Activated CD4-positive, alpha-beta T cell treated with anti-CD3 and anti-CD28 coated beads, Interleukin-2, Interleukin-6, amounts not matched to agents 100 ng/mL and 50 ng/mL, durations not matched to agents 16 hours and 8 hours (primary cell): ENCODE results near the gene ASCC1.
"Not testable (repeated sequence)": the region's sequence is repeated elsewhere in the genome, so short reads cannot be mapped to it uniquely, and the experiment has no call there.

ENCODE experiments used
- DNase-seq: peaks from one replicate; pipeline ENCODE4 v3.0.0-alpha.2; 2020

The ASCC1 gene, protein sequence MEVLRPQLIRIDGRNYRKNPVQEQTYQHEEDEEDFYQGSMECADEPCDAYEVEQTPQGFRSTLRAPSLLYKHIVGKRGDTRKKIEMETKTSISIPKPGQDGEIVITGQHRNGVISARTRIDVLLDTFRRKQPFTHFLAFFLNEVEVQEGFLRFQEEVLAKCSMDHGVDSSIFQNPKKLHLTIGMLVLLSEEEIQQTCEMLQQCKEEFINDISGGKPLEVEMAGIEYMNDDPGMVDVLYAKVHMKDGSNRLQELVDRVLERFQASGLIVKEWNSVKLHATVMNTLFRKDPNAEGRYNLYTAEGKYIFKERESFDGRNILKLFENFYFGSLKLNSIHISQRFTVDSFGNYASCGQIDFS

DNA sequence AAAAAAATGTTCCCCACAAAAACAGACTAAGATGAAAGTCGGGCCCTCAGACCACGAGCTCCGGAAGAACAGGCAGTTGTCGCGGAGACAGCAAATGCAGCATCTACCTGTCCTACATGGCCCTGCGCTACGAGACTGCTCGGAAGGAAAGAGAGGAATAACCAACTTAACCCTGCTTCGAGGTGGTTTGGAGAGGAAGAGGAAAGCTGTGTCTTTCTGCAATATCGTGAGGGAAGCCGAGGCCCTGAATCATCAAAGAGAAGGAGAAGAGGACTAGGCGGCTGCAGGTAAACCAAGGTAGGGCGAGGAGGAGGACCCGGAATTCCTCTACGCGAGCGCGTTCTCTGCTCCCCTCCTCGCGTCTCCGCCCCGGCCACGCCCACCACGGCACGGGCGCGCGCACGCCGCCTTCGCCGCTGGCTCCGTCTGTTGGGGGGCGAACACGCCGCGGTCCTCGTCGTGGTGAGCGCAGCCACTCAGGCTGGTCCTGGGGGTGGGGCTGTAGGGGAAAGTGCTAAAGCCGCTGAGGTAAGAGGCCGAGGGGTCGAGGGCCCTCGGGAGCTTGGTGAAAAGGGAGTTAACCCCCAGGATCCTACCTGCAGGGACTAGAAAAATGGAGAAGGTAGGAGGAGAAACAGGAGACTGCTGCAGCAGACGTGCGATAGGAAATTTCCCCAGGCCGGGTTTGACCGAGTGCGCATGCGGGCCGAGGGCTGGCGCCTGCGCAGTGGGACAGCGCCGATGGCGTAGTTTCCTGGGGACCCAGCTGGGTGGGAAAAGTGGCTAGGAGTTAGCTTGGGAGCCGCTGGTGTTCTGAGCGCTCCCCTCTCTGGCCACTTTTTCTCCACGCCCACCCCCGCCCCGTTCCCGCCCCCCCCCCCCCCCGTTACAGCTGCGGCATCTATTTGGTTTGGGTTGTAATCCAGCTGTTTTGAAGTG lies at the start of gene ASCC1, which contains the start of gene ANAPC16:
Gene ASCC1, minus strand, starts transcription at position 666 of the 939 bp plus-strand sequence. CDS start 2,978 bp downstream, outside the sequence.
Gene ANAPC16, plus strand, starts transcription at position 402 of the 939 bp plus-strand sequence. CDS start 7,903 bp downstream, outside the sequence.
- peak; percentile 96 for DNase-seq

DNA sequence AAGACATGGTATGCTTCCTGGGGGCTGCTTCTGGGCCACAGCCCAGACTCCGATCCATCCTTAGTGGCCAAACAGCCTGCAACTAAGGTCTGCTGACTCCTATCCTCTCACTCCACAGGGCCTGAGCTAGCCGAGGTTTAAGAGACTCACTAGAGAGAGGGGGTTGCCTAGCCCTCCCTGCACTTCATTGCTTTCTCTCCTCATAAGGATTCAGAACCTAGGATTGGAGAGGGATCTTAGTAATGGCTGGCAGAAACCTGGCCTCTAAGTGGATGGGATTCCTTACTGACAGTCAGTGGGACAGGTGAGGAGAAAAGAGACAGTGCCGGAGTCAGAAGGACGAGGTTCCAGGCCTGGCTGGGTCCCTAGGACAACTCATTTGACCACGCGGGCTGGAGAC lies 49.4 kb upstream of the ASCC1 start:
- no peak for DNase-seq

DNA sequence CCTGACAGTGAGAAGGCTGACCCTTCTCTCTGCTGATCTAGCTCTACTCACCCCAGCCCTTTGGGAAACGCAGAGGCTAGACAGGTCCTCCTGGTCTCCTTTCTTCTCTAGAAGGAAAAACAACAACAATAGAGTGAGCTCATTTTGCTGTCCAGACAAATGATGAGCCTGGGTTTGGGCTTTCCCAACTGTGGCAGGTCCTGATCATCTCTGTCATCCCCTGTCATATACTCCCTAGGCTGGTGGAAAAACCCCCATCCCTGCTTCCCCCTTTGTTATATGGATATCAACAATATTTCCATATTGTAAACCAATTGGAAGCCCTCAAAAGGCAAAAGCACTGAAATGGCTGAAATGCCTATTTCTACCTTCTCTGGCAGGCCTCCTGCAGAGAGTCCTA lies 48.5 kb upstream of the ASCC1 start:
- no peak for DNase-seq

DNA sequence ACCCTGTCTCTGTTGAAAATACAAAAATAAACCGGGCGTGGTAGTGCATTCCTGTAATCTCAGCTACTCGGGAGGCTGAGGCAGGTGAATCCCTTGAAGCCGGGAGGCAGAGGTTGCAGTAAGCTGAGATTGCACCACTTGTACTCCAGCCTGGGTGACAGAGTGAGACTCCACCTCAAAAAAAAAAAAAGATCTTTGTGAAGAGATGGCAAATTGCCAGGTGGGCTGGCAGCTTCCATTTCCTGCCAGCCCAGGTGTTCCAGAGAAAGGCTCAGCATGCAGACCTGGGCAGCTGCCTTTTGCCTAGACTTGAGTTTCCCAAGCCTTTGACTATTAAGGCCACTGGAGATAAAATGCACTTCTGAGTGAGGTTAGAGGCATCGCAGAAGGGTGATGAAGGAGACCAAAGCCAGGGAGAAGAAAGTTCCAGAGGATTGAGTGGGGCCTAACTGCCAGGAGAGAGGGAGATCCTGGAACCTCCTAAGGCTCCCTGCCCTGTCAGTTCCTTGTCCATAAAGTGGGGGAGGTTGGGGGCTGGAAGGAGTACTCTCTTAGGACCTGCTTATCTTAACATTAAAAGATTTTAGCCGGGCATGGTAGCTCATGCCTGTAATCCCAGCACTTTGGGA lies 47.7 kb upstream of the ASCC1 start:
- DNase-seq = no peak

DNA sequence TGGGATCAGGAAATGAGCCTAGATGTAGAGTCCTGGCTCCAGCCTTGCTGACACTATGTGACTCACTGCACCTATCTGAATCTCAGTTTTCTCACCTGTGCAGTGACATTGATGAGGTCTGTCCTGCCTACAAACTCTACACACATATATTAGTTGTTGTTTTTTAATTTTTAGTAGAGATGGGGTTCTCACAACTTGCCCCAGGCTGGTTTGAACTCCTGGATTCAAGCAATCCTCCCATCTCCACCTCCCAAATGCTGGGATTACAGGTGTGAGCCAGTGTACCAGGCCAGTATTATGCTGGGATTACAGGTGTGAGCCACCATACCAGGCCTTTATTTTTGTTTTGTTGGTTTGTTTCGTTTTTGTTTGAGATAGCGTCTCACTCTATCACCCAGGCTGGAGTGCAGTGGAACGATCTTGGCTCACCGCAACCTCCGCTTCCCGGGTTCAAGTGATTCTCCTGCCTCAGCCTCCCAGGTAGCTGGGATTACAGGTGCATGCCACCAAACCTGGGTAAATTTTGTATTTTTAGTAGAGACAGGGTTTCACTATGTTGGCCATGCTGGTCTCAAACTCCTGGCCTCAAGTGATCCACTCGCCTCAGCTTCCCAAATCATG lies 45.8 kb upstream of the ASCC1 start:
- no peak for DNase-seq

DNA sequence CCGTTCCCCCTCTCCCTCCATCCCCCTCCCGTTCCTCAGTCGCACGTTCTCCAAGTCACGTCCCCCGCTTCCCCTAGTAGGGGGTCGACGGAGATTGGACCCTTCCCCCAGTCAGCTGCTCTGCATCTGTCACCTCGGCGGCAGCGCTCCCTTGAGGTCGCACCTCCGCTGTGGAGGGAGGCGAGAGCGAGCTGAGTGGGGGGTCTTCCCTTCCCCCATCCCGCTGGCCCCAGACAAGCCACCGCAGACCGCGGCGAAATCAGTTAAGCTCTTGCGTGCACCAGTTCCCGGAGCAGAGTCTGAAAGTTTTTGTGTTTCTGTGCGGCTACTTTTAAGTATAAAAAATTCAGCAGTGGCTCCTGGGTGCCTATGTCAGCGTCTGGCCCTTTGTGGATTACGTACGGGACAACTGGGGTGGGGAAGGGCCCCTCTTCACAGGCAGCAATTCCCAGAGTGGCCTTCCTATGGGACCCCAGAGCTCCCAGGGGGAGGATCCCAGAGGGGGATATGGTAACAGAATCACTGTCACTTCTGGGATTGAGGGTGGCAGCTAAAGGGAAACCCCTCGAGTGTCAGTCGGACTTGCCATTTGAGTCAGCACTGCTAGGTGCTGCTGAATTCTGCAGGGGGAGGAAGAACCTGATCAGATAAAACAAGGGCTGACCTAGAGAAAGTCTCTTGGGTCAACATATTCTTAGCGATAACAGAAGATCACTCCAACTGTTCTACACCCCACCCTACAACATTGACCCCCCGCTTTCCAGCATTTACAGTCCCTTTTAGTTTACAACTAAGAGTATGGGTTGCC lies 45.1 kb upstream of the ASCC1 start:
- peak; percentile 90 for DNase-seq

DNA sequence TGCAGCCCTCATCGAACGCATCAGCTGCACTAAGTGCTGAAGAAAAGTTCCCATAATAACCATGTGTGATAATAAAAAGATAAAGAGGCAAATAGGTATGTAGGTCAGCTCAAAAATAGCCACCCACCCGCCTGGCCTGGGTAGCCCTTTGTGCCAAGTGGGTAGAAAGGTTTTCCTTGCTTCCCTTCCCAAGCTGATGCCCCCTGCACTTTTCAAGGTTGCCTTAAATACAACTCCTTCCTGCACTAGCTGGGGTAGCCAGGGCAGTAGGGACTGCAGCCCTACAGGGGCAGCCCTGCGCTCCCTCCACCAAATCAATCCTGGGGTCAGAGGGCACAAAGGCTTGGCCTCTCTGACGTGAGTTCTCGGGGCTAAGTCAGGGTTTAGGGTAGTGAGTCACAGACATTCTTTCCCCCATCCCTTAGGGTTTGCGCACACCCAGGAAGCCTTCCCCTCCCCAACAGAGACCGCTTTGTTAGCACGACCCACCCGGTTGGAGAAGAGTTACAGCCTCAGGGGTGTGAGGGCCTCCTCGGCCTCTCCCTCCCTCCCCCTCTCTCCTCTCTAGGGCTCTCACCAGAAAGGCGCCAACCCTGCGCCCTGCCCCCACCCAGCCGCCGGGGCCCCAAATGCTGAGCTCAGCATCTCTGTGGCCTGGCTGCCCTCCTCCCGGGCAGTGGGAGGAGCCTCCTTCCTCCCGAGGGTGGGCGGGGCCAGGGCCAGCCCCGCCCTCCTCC lies 44.3 kb upstream of the ASCC1 start:
- DNase-seq = peak; percentile 96

DNA sequence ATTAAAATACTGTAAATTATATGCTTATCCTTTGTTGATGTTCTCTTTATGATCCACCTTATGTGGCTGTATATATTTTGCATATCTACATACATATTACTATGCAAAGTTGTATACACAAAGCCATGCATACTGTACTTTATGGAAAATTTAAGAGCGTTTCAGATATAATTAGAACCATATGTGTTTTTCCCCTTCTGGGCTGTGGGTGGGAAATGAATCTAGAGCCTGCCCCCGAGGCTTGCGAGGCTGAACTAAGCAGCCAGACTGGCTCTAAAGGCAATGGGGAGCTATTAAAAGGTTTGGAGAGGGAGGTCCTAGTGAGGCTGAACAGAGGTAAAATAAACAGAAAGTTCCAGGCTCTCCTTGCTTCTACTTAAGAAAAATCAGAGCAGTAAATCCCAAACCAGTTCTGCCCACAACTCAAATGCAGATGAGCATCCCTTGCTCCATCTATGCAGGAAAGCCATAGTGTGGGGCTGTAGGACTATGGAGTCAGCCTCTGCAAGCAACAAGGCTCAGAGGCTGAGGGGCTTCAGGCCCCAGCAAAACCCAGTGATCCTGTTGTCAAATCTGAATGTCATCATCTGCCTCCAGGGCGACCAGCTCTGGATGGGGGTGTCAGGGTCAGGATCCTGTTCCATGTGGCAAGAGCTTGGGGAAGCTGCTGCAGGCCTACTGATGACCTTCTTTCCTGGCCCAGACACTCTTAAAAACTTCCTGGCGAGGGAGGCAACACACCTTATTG lies 43.6 kb upstream of the ASCC1 start:
- DNase-seq = peak; percentile 29

DNA sequence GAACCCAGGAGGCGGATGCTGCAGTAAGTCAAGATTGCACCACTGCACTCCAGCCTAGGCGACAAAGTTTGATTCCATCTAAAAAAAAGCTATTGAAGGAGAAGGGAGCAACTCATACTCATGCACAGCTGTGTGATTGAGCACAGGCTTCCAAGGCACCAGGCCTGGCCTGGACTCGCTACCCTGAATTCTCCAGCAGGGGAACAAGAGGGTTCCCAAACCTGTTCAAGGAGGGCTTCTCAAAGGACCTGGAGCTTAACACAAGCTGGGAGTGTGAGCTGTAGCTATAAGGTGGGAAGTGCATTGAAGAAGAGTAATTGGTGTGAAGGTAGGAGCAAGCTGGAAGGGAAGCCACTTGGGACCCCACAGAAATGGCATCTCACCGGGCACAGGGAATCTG lies 42.5 kb upstream of the ASCC1 start:
- no peak for DNase-seq

DNA sequence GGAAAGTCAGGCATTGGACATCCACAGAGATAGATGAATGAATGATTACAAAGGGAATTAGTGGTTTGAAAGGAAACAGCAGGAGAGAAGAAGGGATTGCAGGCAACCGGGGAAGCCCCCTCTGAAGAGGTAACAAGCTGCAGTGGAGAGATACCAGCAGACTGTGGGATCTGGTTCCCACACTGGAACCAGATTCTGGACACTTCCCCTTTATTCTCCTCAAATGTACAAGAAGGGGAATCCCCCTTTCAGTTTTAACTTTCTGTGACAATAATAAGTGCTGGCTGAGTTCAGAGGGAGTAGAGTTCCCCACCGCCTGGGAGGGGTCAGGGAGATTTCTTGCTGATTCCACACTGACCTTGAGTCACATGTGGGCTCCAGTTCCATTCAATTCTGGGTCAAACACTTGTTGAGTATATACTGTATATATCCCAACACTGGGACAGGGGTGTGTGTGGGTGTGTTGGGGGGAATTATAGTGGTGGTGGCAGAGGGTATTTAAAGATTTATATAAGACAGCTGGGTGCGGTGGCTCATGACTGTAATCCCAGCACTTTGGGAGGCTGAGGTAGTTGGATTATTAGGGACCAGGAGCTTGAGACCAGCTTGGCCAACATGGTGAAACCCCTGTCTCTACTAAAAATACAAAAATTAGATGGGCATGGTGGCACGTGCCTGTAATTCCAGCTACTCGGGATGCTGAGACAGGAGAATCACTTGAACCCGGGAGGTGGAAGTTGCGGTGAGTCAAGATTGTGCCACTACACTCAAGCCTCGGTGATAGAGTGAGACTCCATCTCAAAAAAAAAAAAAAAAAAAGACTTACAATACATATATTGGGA lies 41.2 kb upstream of the ASCC1 start:
- DNase-seq = peak; percentile 22

DNA sequence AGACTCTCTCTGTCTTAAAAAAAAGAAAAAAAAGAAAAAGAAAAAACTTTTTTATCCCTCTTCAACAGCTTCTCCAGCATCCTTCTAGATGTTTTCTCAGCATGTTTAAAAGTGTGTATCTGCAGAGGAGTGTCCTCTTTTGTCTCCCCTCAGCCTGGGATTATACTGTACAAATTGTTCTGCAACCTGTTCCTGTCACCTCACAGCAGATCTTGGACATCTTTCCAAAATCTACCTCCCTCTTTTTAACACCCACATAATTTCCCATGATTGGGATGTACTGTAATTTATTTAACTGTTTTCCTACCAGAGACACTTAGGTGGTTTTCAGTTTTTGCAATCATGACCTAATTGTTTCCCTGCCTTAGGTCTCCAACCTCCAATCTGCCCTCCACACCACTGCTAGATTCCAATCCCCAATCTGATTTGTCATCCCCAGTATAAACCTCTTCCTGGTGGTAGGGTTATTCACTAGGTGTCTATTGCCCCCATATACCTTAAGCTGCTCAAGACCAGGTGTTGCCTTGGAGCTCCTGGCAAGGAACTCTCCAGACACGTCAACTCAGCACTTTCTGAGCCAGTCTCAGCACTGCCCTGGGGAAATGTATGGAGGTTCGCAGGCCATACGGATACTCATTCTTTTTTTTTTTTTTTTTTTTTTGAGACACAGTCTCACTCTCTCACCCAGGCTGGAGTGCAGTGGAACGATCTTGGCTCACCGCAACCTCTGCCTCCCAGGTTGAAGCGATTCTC lies 40.1 kb upstream of the ASCC1 start:
- DNase-seq = no peak

DNA sequence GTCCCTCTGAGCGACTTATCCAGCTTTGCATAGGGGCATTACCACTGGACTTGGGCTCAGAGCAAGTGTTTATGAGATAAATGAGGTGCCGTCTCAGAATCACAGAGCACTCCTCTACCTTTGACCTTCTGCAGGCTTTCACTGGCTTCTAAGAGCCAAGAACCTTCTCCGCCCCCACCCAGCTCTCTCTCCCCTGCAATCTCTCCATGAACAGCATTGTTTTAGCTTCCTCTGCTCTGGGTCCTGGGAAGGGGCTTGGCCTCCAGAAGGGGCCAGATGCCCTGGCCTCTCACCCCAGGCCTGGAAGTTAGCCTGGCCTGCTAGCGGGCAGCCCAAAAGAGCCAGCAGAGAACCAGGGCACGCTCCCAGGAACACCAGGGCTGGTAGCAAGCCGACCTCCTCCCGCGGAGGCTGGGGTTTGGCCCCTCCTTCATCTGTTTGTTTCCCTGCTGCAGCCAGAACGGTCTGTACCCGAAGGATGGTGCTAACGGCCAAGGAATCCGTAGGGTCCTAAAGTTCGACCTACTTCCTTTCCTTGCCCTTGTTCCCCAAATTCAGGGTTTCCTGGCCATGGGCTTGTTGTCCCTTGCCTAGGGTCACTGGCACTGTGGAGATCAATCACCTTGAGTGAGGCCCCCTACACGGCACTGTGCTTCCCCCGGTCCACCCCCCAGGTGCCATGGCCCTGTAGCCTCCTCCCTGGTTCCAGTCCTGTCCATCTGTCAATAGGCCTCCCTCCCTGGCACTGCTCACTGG lies 38.9 kb upstream of the ASCC1 start:
- DNase-seq = peak; percentile 40

DNA sequence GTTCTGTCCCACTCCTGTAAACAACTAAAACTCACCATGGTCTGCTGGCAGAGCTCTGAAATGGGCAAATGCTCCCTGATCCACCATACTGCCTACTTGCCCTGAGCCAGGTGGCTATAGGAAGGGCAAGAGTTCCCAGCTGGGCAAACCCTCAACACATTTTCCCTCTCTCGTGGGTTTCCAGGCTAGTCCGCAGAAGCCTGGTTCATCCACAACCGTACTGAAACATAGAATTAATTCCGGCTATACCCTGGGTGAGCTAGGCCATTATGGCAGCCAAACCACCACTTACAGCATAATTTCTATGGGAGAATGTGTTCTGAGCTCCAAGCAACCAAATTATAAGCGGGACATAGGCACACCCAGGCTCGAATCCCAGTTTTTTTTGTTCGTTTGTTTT lies 37.5 kb upstream of the ASCC1 start:
- no peak for DNase-seq

DNA sequence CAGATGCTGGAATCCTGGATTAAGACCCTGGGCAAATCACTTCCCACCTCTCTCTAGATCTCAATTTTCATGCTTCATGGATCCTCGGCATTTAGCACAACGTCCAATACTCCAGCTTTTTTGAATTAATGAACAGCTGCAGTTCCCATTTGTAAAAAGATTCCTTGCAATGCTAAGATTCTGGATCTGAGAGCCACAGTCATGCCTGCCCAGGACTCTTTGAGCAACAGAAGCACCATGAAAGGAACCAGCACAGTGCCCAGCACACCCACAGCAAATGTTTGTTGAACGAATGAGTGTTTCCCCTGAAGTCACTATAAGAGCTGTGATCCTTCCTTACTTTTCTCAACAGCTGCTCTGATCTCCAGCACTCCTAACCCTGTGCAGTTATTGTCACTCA lies 36.9 kb upstream of the ASCC1 start:
- no peak for DNase-seq

DNA sequence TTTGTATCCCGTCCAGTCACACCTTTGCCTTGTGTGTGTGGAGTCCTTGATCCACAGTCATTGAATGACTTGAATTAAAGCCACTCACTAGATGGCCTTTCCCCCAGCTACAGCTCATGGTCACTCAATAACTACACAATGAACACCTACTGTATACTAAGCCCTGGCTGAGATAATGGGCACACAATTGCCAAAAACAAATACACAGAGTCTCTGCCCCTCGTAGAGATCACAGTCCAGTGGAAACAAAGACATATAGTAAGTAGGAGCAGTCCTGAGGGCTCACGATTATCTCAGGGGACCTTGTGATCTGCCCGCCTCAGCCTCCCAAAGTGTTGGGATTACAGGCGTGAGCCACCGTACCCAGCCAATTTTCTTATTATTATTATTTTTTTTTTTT lies 35.6 kb upstream of the ASCC1 start:
- no peak for DNase-seq

DNA sequence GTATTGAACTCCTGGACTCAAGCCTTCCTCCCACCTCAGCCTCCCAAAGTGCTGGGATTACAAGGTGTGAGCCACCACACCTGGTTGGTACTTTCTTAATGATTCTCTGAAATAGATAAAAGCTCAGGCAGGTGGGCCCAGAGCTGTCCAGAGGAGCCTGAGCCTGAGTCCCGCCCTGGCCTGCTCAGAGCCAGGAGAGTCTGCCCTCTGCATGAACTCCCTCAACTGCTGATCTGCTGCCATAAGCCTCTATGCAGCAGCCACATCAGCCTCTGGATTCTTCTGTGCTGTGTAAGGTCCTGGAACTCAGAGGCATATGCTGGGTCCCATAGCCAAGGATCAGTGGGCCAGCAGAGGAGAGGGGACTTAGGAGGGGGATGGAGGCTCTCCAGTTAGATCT lies 34.6 kb upstream of the ASCC1 start:
- DNase-seq = no peak

DNA sequence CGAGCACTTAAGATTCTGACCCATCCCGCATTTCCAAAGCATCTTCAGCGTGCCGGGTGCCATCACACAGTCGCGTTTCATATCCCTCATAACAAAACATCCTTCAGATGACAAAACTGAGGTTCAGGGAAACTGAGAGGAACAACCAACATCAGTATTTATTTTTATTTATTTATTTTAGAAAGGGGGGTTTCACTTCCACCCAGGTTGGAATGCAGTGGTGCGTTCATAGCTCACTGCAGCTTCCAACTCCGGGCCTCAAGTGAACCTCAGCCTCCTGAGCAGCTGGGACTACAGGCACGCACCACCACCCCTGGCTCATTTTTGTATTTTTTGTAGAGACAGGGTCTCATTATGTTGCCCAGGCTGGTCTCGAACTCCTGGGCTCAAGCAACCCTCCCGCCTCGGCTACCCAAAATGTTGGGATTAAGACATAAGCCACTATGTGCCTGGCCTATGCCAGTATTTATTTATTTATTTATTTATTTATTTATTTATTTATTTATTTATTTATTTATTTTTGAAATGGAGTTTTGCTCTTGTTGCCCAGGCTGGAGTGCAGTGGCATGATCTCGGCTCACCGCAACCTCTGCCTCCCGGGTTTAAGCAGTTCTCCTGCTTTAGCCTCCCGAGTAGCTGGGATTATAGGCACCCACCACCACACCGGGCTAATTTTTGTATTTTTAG lies 33.2 kb upstream of the ASCC1 start:
- DNase-seq = not testable (repeated sequence)
